HG03060 (cell line): ENCODE data around the gene ARHGAP10.

Source experiments
- ATAC-seq: cut with Tn5 transposase; IDR thresholded peaks from one replicate; pipeline ENCODE4 v1.9.1; 2021; ENCODE audit warnings: low read depth, moderate number of reproducible peaks; ENCODE audit not compliant: unreplicated experiment

The ARHGAP10 gene

DNA sequence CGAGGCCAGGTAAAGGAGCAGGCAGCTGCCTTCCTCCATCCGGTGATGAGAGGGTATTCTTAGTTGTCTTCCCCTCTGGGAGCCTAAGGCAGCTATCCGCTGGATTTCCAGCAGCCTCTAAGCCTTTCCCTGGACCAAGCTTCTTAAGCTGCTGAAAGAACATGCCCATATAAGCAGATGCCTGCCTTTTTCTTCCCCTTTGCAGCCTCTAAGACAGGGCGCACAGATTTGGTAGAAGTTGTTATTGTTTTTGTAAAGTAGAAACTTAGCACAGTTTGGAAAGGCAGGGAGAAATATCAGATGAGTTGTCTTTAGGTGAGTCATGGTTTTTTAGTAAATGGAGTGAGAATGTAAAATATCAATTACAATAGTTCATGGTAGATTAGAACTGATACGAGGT lies 210.8 kb downstream of the ARHGAP10 start:
- peak; percentile 36 for ATAC-seq

- ATAC-seq = peak; percentile 93
These were observed 211.3 kb downstream of the ARHGAP10 start for GRCh38 chr4:147943159-147943638.

- ATAC-seq = no peak
These were observed 212.4 kb downstream of the ARHGAP10 start for GRCh38 chr4:147944249-147944648.

DNA sequence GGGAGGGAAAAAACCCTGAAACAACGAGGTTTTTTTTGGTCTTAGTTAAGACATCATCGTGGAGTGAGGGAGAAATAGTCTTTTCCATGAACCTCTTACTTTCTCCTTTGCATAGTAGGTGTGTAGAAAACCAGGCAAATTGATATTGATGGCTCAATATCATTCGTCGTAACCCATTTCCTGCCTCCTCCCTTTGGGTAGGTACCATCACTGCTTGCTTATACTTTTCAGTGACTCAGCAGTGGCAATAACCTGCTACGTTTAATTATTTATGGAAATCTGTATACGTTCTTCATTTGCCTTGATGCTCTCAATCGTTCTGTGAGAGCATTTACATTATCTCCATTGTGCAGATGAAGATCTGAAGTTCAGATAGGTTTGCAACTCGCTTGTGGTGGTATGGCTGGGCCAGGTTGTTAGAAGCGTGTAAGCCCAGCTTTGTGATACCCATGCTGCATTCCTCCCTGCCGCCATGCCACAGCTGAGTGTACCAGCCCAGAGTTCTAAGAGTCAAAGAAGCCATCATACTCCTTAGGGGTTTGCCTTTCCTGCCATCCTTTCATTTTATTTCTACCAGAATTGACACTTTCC lies 212.9 kb downstream of the ARHGAP10 start:
- no peak for ATAC-seq

GRCh38 chr4:147948336-147948735 lies 216.4 kb downstream of the ARHGAP10 start:
- ATAC-seq = no peak

DNA sequence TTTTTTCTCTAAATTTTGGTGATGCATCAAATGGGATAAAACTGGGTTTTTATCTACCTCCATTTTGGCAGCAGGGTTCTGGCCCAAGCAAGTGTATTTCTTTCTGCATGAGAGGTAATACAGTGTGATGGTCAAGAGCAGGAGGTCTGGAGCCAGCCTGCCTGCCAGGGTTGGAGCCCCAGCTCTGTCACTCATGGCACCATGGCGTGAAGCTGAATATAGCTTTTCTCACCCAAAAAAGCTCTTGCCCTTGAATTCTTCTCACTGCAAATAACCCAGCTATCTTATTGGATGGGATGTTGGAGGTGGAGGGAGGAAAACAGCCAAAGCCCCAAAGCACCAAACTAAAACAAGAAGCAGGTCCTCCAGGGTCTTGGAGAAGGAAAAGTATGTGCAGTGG lies 218.4 kb downstream of the ARHGAP10 start:
- ATAC-seq = no peak

DNA sequence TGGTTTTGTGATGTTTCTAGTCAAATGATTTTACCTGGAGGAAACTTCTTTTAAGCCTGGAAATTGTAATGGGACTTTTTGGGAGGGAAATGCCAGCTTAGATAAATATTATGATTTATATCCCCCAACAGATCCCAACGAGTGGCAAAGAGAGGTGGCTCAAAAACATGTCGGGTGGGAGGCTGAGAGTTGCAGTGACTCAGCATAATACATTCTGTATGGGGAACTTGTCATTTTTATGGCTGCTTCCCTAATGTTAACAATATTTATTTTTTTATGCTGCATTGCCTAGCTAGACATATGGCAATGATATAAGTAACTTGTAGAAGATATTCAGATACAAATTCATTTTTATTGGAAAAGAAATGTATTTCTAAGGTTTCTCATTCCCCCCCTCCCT lies 219.0 kb downstream of the ARHGAP10 start:
- ATAC-seq = no peak

DNA sequence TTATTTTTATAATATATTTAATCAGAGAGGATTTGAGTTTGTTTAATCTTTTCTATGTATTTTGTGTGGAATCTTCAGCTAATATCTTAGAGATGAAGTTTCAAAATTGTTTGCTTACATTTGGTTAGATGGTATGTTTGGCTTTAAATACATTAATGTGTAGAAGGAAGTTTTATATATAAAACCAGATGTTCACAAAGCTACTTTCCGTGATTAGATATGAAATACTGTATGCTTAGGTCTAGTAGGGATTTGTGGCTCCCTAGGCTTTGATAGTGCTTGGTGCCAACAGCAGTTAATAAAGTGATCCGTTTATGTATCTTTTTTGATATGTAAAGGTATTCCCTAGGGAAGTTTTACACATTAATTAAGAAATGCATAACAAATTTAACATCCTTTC lies 223.0 kb downstream of the ARHGAP10 start:
- ATAC-seq = no peak

DNA sequence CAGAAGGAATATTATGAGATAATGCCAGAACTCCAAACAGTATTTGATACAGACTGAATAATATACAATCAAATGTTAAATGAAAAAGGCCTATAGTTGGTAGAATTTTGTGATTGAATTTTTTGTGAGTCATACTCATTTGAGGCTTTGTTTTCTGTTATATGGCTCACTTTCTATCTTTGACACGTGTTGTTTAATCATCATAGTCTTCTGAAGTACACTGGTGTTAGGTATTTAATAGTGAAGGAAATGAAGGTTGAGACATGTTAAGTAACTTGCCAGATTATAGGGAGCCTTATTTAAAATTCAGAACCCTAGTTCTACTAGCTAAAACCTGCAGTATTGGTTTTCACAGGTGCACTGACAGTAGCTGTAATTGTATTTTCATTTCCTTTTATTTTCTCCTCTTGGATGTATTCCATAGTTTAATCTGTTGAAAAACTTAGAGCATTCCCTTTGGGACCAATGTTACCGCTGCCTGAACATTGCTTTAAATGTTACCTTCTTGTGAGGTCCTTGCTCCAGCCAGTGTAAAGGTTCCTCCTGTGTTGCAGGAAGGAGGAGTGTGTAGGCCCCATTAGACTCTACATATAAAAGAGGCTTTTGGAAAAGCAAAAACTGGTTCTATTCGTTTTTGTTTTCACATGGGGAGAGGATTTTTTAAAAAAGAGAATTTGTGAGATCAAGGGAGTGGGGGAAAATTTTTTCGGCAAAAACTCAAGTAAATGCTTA lies 224.1 kb downstream of the ARHGAP10 start:
- ATAC-seq = no peak

DNA sequence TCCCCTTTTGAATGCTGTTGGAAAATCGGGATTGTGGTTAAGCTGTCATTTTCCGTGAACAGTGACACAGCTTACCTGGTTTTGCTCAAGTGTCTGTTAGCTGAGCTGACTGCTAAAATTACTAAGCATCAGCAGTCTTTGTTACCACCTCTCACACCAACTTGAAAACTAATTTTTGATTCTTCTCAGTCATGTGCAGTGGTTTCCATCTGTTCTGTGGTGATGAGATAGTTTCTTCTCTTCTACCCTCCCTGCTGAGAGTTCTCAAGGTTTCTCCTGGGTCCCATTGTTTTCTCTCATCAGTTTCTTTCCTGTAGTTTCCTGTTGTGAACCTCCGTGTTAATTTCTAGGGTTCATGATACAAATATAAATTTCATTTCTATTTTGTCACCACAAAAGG lies 225.6 kb downstream of the ARHGAP10 start:
- no peak for ATAC-seq

DNA sequence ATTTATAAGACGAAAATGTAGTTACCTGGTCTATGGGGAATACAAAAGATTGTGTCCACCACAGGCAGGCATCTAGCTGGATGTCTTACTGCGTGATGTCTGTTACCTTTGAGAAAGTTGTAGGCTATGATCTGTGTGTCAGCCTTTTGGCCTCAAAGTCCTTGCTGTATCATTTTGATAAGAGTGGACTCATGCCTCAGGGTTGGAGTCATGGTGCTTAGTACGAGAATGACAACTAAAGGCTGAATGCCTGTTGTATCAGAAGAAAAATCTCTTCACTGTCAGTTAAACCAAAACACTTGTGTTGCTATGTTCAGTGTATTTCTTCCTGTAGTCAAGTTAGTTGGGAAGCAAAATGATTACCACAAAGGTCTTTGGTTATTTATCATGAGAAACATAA lies 226.2 kb downstream of the ARHGAP10 start:
- ATAC-seq = no peak

- no peak for ATAC-seq
These were observed 226.7 kb downstream of the ARHGAP10 start for GRCh38 chr4:147958489-147959065.

- peak; percentile 62 for ATAC-seq
These were observed 229.1 kb downstream of the ARHGAP10 start for GRCh38 chr4:147960971-147961370.

GRCh38 chr4:147963839-147964238 lies 232.0 kb downstream of the ARHGAP10 start:
- ATAC-seq = no peak

- no peak for ATAC-seq
These were observed 232.5 kb downstream of the ARHGAP10 start for GRCh38 chr4:147964266-147964880.

DNA sequence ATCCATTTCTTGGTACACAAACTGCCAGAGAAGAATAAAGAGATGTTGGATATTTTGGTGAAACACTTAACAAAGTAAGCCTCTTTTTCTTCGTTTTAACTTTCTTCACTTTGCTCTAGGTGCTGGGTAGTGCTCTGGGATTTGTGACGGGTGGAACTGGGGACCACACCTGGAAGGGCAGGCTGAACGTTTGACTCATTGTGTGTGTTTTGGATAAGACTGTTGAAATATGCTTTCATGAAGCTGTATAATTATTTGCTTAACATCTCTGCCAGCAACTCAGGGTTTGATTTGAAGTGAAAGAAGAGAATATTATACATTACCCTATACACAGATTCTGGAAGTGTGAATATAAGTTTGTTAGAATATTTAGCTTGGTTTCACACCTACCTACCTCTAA lies 233.2 kb downstream of the ARHGAP10 start:
- no peak for ATAC-seq

GRCh38 chr4:147965873-147966272 lies 234.0 kb downstream of the ARHGAP10 start:
- ATAC-seq = no peak

- no peak for ATAC-seq
These were observed 236.8 kb downstream of the ARHGAP10 start for GRCh38 chr4:147968641-147969040.

GRCh38 chr4:147969573-147970385 lies 237.9 kb downstream of the ARHGAP10 start:
- no peak for ATAC-seq

GRCh38 chr4:147971116-147971515 lies 239.2 kb downstream of the ARHGAP10 start:
- no peak for ATAC-seq

DNA sequence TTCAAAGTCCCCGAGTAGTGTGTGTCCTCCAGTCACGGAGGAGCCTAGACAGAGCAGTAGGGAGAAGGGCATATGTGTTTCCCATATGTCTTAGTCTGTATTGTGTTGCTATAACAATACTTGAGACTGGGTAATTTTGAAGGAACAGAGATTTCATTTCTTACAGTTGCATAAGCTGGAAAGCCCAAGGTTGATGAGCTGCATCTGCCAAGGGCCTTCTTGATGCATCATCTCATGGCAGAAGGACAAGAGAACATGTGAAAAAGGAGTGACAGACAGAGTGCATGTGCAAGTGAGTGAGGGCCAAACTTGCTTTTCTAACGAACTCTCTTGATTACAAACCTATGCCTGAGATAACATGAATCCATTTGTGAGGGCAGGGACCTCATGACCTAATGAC lies 243.4 kb downstream of the ARHGAP10 start:
- ATAC-seq = no peak
